ENCODE data around the gene CTTNBP2. TPM values are rescaled to one million over a fixed set of nuclear protein-coding genes. Genes with fewer than 3 reads are reported as not detected.

Gene CTTNBP2
- total RNA-seq, 3 donors from 2014 or later (not counting 1 experiment from before 2014, with no cell fraction given) = 0.10 TPM; not detected in 2

DNA sequence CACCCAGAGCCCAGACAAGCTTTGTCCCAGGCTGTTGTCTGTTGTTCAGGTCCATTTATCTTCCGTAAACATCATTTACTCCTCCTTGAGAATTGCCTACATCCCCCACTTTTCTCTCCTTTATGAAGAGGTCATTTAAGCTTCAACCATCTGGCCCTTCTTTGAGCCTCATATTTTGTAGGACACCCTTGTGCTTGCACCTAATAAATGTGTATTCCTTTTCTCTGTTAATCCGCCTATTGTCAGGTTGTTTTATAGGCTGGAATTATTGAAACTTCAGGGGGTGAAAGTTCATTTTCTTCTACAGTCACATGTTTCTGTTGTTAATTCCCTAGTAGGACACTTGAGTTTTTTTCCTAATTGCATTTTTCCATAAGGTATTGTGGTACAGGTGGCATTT is 19.6 kb upstream of the CTTNBP2 start:
- H3K27ac ChIP-seq (ENCODE audit: low read length) = no peak overlapping the region
- no peak for TF ChIP-seq CTCF (IDR thresholded peaks at IDR 0.05)
- H3K36me3 ChIP-seq (ENCODE audit: control insufficient read depth, insufficient read depth, low read length) = no peaks in the 10 kb centered on the region
- no peaks in the 10 kb centered on the region for H3K36me3 Mint-ChIP-seq
- no peaks in the 10 kb centered on the region for H3K4me1 Mint-ChIP-seq
- H3K27me3 ChIP-seq (ENCODE audit: control insufficient read depth, insufficient read depth, low read length) = no peaks in the 10 kb centered on the region
- no peak overlapping the region for H3K4me3 Mint-ChIP-seq
- WGBS (ENCODE audit: insufficient coverage) = 87% methylated on average over 1 of the region's 2 CpGs
- no peak for ATAC-seq
- DNase-seq = no peak
- no peaks in the 10 kb centered on the region for H3K27me3 Mint-ChIP-seq (ENCODE audit: low read depth in 2 of 2)
- intact Hi-C loops (cut with micrococcal nuclease) = no loop called here
- H3K4me3 ChIP-seq (ENCODE audit: low read length) = no peak overlapping the region
- H3K9me3 ChIP-seq (ENCODE audit: control insufficient read depth, insufficient read depth, low read length) = no peaks in the 10 kb centered on the region
- no peaks in the 10 kb centered on the region for H3K4me1 ChIP-seq (ENCODE audit: control insufficient read depth, insufficient read depth, low read length)
- no peak overlapping the region for H3K27ac Mint-ChIP-seq
- H3K9me3 Mint-ChIP-seq = peaks cover 3 to 7% of the 10 kb centered on the region in 2 donors

DNA sequence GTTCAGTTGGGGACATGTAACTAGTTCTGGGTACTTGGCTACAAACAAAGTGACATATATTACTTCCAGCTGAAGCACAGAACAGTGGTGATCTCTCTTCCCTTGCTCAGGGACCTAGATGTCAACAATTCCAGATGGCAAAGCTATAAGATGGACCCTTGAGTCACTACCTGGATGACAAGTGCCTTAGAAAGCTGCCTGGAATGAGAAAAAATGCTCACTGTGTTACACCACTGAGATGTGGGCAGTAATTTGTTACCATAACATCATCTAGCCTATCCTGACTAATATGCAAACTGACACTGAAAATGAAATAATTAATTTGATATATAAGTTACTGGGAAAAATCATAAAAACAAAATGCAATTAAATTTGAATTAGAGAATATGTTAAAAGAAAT is 16.4 kb upstream of the CTTNBP2 start:
- Mint-ChIP-seq H3K36me3 (no peaks in the 10 kb centered on the region), H3K27ac (no peak overlapping the region), H3K9me3 (peaks cover 2 to 3% of the 10 kb centered on the region in 2 donors), H3K4me3 (no peak overlapping the region), H3K4me1 (no peaks in the 10 kb centered on the region), H3K27me3 (ENCODE audit: low read depth in 2 of 2) (no peaks in the 10 kb centered on the region)
- ATAC-seq (no peak), DNase-seq (no peak)
- Histone ChIP-seq H3K36me3 (ENCODE audit: control insufficient read depth, insufficient read depth, low read length) (no peaks in the 10 kb centered on the region), H3K4me1 (ENCODE audit: control insufficient read depth, insufficient read depth, low read length) (no peaks in the 10 kb centered on the region), H3K27ac (ENCODE audit: low read length) (no peak overlapping the region), H3K27me3 (ENCODE audit: control insufficient read depth, insufficient read depth, low read length) (no peaks in the 10 kb centered on the region), H3K4me3 (ENCODE audit: low read length) (no peak overlapping the region), H3K9me3 (ENCODE audit: control insufficient read depth, insufficient read depth, low read length) (no peaks in the 10 kb centered on the region)
- no peak for TF ChIP-seq CTCF (IDR thresholded peaks at IDR 0.05)
- intact Hi-C loops (cut with micrococcal nuclease) = no loop called here

GRCh38 chr7:117888627-117889026 is 15.4 kb upstream of the CTTNBP2 start:
- TF ChIP-seq CTCF (IDR thresholded peaks at IDR 0.05) = no peak
- Histone ChIP-seq H3K27ac (ENCODE audit: low read length) (no peak overlapping the region), H3K9me3 (ENCODE audit: control insufficient read depth, insufficient read depth, low read length) (no peaks in the 10 kb centered on the region), H3K4me3 (ENCODE audit: low read length) (no peak overlapping the region), H3K27me3 (ENCODE audit: control insufficient read depth, insufficient read depth, low read length) (no peaks in the 10 kb centered on the region), H3K4me1 (ENCODE audit: control insufficient read depth, insufficient read depth, low read length) (no peaks in the 10 kb centered on the region), H3K36me3 (ENCODE audit: control insufficient read depth, insufficient read depth, low read length) (no peaks in the 10 kb centered on the region)
- Mint-ChIP-seq H3K4me1 (no peaks in the 10 kb centered on the region), H3K27me3 (ENCODE audit: low read depth in 2 of 2) (no peaks in the 10 kb centered on the region), H3K9me3 (peaks cover 2 to 3% of the 10 kb centered on the region in 2 donors), H3K4me3 (no peak overlapping the region), H3K27ac (no peak overlapping the region), H3K36me3 (no peaks in the 10 kb centered on the region)
- DNase-seq = no peak
- no peak for ATAC-seq
- intact Hi-C loops (cut with micrococcal nuclease) = no loop called here
- 80% methylated on average over 1 of the region's 1 CpG for WGBS (ENCODE audit: insufficient coverage)

DNA sequence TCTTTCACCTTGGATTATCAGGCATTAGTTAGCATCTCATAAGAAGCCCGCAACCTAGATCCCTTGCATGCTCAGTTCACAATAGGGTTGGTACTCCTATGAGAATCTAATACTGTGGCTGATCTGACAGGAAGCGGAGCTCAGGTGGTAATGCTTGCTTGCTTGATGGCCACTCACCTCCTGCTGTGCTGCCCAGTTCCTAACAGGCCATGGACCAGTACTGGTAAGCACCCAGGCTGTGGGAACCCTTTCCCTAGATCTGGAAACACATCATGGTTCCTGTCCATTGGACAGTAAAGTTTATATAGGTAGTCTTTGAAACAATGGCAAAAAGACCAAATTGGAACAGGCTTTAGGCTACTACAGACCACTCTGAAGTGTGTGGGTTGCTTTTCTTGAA is 9.4 kb upstream of the CTTNBP2 start:
- H3K27me3 Mint-ChIP-seq (ENCODE audit: low read depth in 2 of 2) = peaks cover 0 to 2% of the 10 kb centered on the region in 2 donors
- intact Hi-C loops (cut with micrococcal nuclease) = no loop called here
- H3K4me3 Mint-ChIP-seq = no peak overlapping the region
- H3K36me3 Mint-ChIP-seq = no peaks in the 10 kb centered on the region
- H3K36me3 ChIP-seq (ENCODE audit: control insufficient read depth, insufficient read depth, low read length) = no peaks in the 10 kb centered on the region
- H3K9me3 Mint-ChIP-seq = peaks cover 0 to 2% of the 10 kb centered on the region in 2 donors
- no peaks in the 10 kb centered on the region for H3K4me1 Mint-ChIP-seq
- H3K27me3 ChIP-seq (ENCODE audit: control insufficient read depth, insufficient read depth, low read length) = no peaks in the 10 kb centered on the region
- no peak overlapping the region for H3K4me3 ChIP-seq (ENCODE audit: low read length)
- no peaks in the 10 kb centered on the region for H3K4me1 ChIP-seq (ENCODE audit: control insufficient read depth, insufficient read depth, low read length)
- H3K27ac Mint-ChIP-seq = no peak overlapping the region
- TF ChIP-seq CTCF (IDR thresholded peaks at IDR 0.05) = no peak
- no peak for DNase-seq
- 84% methylated on average over 2 of the region's 2 CpGs for WGBS (ENCODE audit: insufficient coverage)
- H3K27ac ChIP-seq (ENCODE audit: low read length) = no peak overlapping the region
- no peak for ATAC-seq
- H3K9me3 ChIP-seq (ENCODE audit: control insufficient read depth, insufficient read depth, low read length) = no peaks in the 10 kb centered on the region

Data from natural killer cell (primary cell).